ENCODE measurements around the gene PLBD1. TPM values are rescaled to one million over a fixed set of nuclear protein-coding genes. Genes with fewer than 3 reads are reported as not detected.

The PLBD1 gene
- total and polyA plus RNA-seq, 4 donors = 9.5 to 40.9 (median 25.8) TPM

GRCh38 chr12:14612898-14613445 is 45.3 kb upstream of the PLBD1 start:
- Histone ChIP-seq H3K27me3 (ENCODE audit: control insufficient read depth in 3 of 3, insufficient read depth in 3 of 3, low read length in 2 of 3) (no peaks in the 10 kb centered on the region), H3K9me3 (ENCODE audit: control insufficient read depth in 4 of 4, insufficient read depth in 3 of 4, low read length in 3 of 4) (peaks cover 0 to 5% (median 1%) of the 10 kb centered on the region in 4 donors), H3K4me3 (no peak overlapping the region), H3K36me3 (ENCODE audit: control insufficient read depth in 4 of 4, insufficient read depth in 4 of 4, low read length in 4 of 4) (no peaks in the 10 kb centered on the region), H3K4me1 (ENCODE audit: control insufficient read depth in 5 of 5, insufficient read depth in 5 of 5, low read length in 5 of 5) (peaks cover 0 to 21% (median 0%) of the 10 kb centered on the region in 5 donors), H3K9ac (ENCODE audit: insufficient read depth in 1 of 2, low read length in 2 of 2) (no peak overlapping the region), H3K27ac (ENCODE audit: low read depth in 1 of 2, low read length in 1 of 2) (peak overlapping the region in 1 of 2 donors; percentile 41)
- 67 to 85% methylated on average over 3 of the region's 3 CpGs for WGBS, 2 donors
- no peak for TF ChIP-seq CTCF (IDR thresholded peaks at IDR 0.05; ENCODE audit: control extremely low read depth, extremely low read depth)
- DNase-seq = no peak
- ATAC-seq (ENCODE audit: insufficient read depth, low FRiP score) = no peak

- DNase-seq (no peak), ATAC-seq (ENCODE audit: insufficient read depth, low FRiP score) (no peak)
- H3K4me3 ChIP-seq = no peak overlapping the region
- peaks cover 0 to 5% (median 1%) of the 10 kb centered on the region in 4 donors for H3K9me3 ChIP-seq (ENCODE audit: control insufficient read depth in 4 of 4, insufficient read depth in 3 of 4, low read length in 3 of 4)
- 91 to 99% methylated on average over 3 of the region's 3 CpGs for WGBS, 2 donors
- H3K27me3 ChIP-seq (ENCODE audit: control insufficient read depth in 3 of 3, insufficient read depth in 3 of 3, low read length in 2 of 3) = no peaks in the 10 kb centered on the region
- TF ChIP-seq CTCF (IDR thresholded peaks at IDR 0.05; ENCODE audit: control extremely low read depth, extremely low read depth) = no peak
- peaks cover 0 to 21% (median 0%) of the 10 kb centered on the region in 5 donors for H3K4me1 ChIP-seq (ENCODE audit: control insufficient read depth in 5 of 5, insufficient read depth in 5 of 5, low read length in 5 of 5)
- H3K27ac ChIP-seq (ENCODE audit: low read depth in 1 of 2, low read length in 1 of 2) = no peak overlapping the region
- H3K9ac ChIP-seq (ENCODE audit: insufficient read depth in 1 of 2, low read length in 2 of 2) = no peak overlapping the region
- H3K36me3 ChIP-seq (ENCODE audit: control insufficient read depth in 4 of 4, insufficient read depth in 4 of 4, low read length in 4 of 4) = no peaks in the 10 kb centered on the region
These were observed 44.6 kb upstream of the PLBD1 start for GRCh38 chr12:14612250-14612649.

DNA sequence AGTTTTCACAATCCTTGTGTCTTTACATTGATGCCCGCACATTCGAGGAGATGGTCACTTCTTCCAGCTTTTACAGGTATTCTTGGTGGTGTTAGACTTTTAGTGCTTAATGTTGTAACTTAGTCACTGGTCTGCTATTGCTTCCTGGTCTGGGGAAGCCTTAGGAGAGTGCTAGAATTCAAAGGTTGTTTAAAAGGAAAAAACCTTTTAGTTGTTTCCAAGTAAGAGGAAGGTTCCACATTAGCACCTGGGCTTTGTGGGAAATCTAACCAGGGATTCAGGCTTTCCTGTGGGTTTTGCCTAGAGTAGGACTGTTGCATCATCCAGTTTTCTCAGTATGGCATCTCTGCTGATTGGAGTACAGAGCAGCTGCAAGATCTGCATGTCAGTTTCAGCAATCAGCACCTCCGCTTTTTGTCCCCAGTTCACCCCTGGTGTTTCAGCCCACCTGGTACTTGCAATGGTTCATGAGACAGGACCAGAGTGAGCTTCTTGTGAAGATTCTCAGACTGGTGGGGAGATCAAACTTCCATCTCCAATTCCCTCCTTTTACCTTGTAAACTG is 44.0 kb upstream of the PLBD1 start:
- DNase-seq = no peak
- Histone ChIP-seq H3K27me3 (ENCODE audit: control insufficient read depth in 3 of 3, insufficient read depth in 3 of 3, low read length in 2 of 3) (no peaks in the 10 kb centered on the region), H3K4me1 (ENCODE audit: control insufficient read depth in 5 of 5, insufficient read depth in 5 of 5, low read length in 5 of 5) (peaks cover 0 to 21% (median 0%) of the 10 kb centered on the region in 5 donors), H3K9me3 (ENCODE audit: control insufficient read depth in 4 of 4, insufficient read depth in 3 of 4, low read length in 3 of 4) (peaks cover 0 to 5% (median 1%) of the 10 kb centered on the region in 4 donors), H3K36me3 (ENCODE audit: control insufficient read depth in 4 of 4, insufficient read depth in 4 of 4, low read length in 4 of 4) (no peaks in the 10 kb centered on the region), H3K27ac (ENCODE audit: low read depth in 1 of 2, low read length in 1 of 2) (no peak overlapping the region), H3K9ac (ENCODE audit: insufficient read depth in 1 of 2, low read length in 2 of 2) (no peak overlapping the region), H3K4me3 (no peak overlapping the region)
- 89 to 94% methylated on average over 3 of the region's 3 CpGs for WGBS, 2 donors
- TF ChIP-seq CTCF (IDR thresholded peaks at IDR 0.05; ENCODE audit: control extremely low read depth, extremely low read depth) = no peak
- no peak for ATAC-seq (ENCODE audit: insufficient read depth, low FRiP score)
